Activated naive CD4-positive, alpha-beta T cell treated with Interleukin-2 at 50 U/mL for 16 hours (primary cell): Measurements from ENCODE around the gene TMEM220.
"Not testable (repeated sequence)": the region's sequence is repeated elsewhere in the genome, so short reads cannot be mapped to it uniquely, and the experiment has no call there.

Source experiments
- DNase-seq: peaks from one replicate; pipeline ENCODE4 v3.0.0-alpha.2; 2020

The TMEM220 gene

GRCh38 chr17:10754109-10754508, 24.3 kb upstream of the TMEM220 start:
- DNase-seq: peak; percentile 25

GRCh38 chr17:10752696-10753095, 22.9 kb upstream of the TMEM220 start:
- DNase-seq: no peak

GRCh38 chr17:10751563-10751962, 21.7 kb upstream of the TMEM220 start:
- no peak for DNase-seq

- DNase-seq: no peak
These were observed 20.4 kb upstream of the TMEM220 start for GRCh38 chr17:10750210-10750609.

GRCh38 chr17:10748531-10749181, 18.8 kb upstream of the TMEM220 start:
- DNase-seq: no peak

- DNase-seq: no peak
These were observed 15.4 kb upstream of the TMEM220 start for GRCh38 chr17:10745231-10745630.

GRCh38 chr17:10744501-10745000, 14.7 kb upstream of the TMEM220 start:
- no peak for DNase-seq

- no peak for DNase-seq
These were observed 13.6 kb upstream of the TMEM220 start for GRCh38 chr17:10743316-10744009.

- no peak for DNase-seq
These were observed 12.6 kb upstream of the TMEM220 start for GRCh38 chr17:10742431-10742830.

GRCh38 chr17:10741416-10742135, 11.8 kb upstream of the TMEM220 start:
- no peak for DNase-seq

- DNase-seq: no peak
These were observed 9.6 kb upstream of the TMEM220 start for GRCh38 chr17:10739386-10739785.

GRCh38 chr17:10738521-10739258, 8.9 kb upstream of the TMEM220 start:
- DNase-seq: no peak

- DNase-seq: no peak
These were observed 7.9 kb upstream of the TMEM220 start for GRCh38 chr17:10737736-10738135.

- DNase-seq: peak; percentile 7
These were observed 7.4 kb upstream of the TMEM220 start for GRCh38 chr17:10737168-10737622.

- no peak for DNase-seq
These were observed 6.0 kb upstream of the TMEM220 start for GRCh38 chr17:10735821-10736220.

GRCh38 chr17:10735251-10735650, 5.4 kb upstream of the TMEM220 start:
- DNase-seq: no peak

GRCh38 chr17:10733666-10734065, 3.8 kb upstream of the TMEM220 start:
- no peak for DNase-seq

- DNase-seq: not testable (repeated sequence)
These were observed 2.3 kb upstream of the TMEM220 start for GRCh38 chr17:10732121-10732520.

- DNase-seq: no peak
These were observed 1.6 kb upstream of the TMEM220 start for GRCh38 chr17:10731408-10731879.

- peak; percentile 56 for DNase-seq
These were observed 424 bp upstream of the TMEM220 start for GRCh38 chr17:10730247-10730646.

GRCh38 chr17:10728331-10728892, 1.4 kb downstream of the TMEM220 start:
- DNase-seq: no peak

- no peak for DNase-seq
These were observed 2.6 kb downstream of the TMEM220 start for GRCh38 chr17:10727192-10727591.
